GM19455 (cell line): ENCODE data around the gene NKIRAS2.
"Not testable (repeated sequence)": the region's sequence is repeated elsewhere in the genome, so short reads cannot be mapped to it uniquely, and the experiment has no call there.

Experiments
- ATAC-seq: cut with Tn5 transposase; IDR thresholded peaks from one replicate; pipeline ENCODE4 v1.9.1; 2021; ENCODE audit not compliant: unreplicated experiment

NKIRAS2 gene

DNA sequence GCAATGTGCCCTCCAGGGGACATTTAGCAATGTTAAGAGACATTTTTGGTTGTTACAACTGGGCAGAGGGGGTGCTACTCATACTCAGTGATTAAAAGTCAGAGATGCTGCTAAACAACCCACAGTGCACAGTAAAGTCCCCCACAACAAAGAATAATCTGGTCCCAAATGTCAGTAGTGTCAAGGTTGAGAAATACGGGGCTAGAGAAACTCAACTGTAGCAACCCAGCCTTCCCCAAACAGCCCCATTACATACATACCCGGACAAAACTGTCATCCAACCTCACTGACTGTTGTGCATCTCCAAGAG is 23.1 kb upstream of the NKIRAS2 start:
- no peak for ATAC-seq

DNA sequence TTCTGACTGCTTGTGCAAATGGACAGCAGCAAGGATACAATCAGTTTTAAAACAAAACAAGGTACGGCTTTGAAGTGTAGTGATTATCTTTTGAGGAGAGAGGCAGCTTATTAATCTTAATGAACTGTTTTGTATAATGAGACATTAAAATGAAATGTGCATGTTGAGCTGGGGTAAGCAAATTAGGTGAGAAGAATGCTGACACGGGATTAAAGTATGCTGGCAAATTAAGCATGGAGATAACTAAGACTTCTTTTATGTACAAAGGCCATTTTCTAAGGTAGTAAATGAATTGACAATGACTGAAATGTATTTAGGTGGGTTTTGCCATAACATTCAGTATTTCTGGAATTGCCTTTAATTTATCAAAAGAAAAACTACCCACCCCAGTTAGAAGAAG is 21.4 kb upstream of the NKIRAS2 start:
- no peak for ATAC-seq

DNA sequence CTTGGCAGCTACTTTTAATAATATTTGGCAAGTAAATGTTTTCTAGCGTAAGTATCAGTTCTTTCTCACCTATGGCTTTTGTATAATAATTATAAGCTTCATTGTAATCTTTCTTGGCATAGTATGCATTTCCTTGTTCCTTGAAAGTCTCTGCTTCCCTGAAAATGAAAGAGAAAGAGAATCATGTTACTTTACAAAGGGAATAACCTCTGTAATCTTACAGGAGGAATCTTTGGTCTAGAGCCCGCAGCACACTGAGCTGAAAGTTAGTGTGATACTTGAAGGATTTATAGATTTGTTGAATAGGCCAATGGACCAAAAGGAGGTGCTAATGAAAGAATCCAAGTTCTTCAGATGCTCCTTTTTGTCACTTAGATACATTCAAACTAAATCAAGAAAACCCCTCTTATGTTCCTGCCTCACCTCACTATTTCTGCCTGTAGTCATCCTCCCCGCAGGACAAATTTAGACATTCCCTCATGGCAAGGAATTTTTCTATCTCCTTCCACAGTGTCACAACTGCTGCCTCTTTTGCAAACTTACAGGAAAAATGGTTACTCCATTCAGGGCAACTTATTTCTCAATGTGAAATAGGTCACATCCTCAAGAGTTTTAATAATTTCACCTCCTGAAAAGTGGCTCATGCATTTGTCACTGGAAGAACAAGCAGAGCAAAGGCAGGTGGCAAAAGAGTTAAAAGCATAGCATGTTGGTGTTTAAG is 19.3 kb upstream of the NKIRAS2 start:
- ATAC-seq: no peak

DNA sequence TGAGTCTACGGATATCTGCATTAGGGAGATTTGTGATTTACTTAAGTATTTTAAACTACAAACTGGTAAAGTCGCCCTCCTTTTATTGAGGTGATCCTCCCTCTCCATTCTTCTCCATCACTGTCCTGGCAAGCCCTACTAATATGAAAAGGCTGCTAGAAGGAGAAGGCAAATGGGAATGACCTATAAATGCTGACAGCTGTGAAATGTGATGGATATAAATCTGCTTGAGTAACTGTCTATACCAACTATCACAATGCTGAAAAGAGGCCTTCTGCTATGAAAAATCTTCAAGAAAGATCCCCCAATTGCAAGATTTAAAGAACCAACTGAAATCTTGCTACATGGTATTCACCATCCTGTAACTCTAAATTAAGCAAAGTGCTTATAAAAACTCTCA is 18.2 kb upstream of the NKIRAS2 start:
- ATAC-seq: no peak

DNA sequence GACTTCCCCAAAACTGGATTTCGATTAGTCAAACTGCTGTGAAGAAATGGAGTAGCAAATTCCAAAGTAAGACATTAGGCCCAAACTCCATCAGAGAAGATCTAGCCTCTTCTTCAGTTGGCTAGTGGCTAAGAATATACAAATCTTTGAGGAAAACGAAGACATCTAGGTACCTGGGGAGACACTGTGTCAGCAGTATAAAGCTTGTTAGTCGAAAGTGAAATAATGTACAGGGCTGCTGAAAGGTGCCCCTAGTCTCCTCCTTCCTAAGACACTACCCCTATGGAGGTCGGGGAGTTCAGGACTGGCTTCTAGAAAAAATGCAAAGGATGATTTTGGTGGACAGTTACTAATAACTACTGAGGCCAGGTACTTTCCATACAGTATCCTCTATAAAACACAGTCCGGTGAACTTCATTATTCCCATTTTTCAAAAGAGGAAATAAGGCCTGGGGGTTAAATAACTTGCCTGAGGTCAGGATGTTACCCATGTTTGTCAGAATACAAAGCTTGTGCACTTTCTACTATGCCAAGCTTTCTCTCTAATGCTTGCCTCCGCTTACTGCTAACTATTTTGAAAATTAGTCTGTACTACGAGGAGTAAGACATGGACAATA is 17.6 kb upstream of the NKIRAS2 start:
- ATAC-seq: no peak

DNA sequence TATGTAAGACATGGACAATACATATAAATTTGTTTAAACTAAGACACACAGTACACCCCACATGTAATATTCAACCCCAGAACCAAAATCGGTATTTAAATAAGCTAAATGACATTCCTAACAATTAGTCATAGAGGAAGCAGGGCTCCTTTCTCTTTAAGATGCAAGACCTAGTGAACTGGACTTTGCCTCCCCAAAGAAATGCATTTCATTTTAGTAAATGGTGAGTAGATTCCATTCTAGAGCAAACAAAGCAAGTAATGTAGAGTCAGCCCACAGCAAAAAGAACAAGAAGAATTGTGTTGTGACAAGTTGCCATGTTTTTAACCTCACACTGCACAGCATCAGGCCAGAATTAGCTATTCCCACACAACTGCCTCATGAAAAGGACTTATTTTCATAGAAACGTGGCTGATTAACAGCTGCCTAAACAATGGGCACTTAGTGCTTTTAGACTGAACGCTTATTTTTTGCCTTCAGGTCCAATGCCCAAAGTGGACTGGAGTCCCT is 17.0 kb upstream of the NKIRAS2 start:
- ATAC-seq: no peak

DNA sequence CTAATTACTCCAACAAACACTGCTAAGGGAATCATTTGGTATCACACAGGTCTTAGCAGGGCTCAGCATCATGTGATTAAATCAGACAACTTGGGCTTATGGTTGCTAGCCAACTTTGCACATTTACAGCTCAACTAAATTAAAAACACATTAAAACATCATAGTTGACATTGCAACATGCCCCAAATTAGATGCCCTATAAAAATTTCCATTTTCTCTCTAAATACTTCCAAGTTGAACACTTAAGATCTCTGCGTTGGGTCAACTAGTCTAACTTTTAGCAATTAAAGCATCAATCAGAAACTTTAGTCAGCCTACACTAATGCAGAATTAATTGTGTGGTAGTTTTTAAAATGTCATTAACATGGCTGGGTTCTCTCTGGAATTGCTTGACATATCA is 14.7 kb upstream of the NKIRAS2 start:
- no peak for ATAC-seq

DNA sequence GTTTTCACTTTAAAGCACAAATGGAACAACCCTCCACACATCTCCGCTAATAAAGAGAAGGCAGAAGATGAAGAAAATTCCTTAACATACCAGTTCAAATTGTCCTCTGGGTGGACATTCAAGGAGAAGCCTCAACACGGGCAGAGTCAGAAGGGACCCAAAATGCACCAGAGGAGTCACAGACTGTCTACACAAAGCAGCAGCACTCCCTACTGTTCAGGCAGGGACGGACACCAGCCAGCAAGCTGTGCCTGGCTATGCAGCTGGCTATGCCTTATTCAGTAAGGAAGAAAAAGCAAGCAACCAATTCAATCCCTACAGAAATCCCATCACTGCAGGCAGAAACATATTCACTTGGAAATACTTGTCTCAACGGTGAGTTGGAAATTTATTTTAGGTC is 10.7 kb upstream of the NKIRAS2 start:
- ATAC-seq: no peak

DNA sequence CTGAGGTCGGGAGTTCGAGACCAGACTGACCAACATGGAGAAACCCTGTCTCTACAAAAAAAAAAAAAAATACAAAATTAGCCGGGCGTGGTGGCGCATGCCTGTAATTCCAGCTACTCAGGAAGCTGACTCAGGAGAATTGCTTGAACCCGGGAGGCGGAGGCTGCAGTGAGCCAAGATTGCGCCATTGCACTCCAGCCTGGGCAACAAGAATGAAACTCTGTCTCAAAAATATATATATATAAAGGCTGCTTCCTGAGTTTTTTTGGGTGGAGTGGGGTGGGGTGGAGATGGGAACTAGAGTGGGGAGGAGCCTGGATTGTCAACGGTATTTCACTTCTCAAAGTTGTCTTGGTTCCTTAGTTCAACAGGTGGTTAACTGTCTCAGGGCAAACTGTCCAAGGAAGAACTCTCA is 9.6 kb upstream of the NKIRAS2 start:
- not testable (repeated sequence) for ATAC-seq

DNA sequence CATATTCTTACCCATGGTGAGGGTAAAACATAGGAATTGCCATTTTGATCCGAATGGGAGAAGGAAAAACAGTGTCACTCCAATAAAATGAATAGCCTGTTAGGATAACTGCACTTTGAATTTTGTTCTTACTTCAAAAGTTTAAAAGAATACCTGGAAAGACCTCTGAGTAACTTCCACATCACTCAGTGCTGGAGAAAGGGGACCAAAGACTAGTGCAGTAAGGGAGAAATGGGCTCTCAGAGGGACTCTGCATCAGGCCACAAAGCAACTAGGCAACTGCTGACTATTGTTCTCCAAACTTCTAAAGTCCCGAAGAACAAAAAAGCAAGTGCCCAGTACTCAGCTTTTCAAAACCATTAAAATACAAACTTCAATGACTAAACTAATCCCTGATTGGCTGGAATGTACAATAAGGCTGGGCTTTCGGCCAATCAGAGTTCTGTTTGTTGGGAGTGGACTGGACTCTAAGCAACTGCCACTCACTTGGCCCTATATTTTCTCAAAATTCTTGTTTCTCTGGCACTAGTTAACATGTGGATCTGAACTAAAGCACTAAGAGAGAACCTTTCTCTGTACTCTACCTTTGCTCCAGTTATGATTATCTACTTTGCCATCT is 8.9 kb upstream of the NKIRAS2 start:
- ATAC-seq: no peak

DNA sequence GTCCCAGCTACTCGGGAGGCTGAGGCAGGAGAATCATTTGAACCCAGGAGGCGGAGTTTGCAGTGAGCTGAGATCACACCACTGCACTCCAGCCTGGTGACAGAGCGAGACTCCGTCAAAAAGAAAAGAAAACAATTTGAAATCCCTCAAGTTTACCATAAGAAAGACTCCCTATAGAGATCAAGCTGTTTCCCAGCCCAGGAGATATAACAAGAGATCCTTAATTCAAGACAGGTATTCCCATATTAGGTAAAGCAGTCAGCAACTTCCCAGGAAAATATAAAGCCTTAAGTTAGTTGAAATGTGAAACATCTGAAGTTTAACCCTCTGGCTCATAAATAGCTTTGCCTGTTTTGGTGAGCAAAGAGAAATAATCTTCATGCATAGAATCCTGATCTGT is 7.5 kb upstream of the NKIRAS2 start:
- ATAC-seq: not testable (repeated sequence)

DNA sequence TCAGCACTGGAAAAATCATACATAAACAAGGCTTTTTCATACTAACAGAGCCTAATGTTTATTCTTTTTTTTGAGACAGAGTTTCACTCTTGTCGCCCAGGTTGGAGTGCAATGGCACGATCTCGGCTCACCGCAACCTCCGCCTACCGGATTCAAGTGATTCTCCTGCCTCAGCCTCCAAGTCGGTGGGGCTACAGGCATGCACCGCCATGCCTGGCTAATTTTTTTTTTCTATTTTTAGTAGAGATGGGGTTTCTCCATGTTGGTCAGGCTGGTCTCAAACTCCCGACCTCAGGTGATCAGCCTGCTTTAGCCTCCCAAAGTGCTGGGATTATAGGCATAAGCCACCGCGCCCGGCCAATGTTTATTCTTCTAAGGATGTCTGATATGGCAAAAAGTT is 6.2 kb upstream of the NKIRAS2 start:
- ATAC-seq: not testable (repeated sequence)

DNA sequence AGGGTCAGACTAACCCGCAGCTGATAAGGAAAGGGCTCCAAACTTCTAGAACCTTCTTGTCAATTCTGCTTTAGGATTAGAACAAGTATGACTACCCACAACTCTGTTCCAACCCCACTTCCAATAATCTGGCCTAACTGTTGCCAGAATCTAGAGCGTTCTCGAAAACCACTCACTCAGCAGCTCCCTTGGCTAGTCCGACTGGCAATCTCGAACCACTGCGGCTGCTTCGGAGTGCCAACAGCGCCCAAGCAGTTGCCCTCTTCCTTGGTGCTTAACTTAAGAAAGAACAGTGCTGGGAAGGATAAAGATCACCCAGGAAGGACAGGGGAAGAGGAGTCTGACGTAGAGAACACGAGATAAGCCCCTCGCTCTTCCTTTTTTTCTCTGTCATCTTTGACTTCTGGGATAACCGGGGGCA is 3.5 kb upstream of the NKIRAS2 start:
- ATAC-seq: no peak

DNA sequence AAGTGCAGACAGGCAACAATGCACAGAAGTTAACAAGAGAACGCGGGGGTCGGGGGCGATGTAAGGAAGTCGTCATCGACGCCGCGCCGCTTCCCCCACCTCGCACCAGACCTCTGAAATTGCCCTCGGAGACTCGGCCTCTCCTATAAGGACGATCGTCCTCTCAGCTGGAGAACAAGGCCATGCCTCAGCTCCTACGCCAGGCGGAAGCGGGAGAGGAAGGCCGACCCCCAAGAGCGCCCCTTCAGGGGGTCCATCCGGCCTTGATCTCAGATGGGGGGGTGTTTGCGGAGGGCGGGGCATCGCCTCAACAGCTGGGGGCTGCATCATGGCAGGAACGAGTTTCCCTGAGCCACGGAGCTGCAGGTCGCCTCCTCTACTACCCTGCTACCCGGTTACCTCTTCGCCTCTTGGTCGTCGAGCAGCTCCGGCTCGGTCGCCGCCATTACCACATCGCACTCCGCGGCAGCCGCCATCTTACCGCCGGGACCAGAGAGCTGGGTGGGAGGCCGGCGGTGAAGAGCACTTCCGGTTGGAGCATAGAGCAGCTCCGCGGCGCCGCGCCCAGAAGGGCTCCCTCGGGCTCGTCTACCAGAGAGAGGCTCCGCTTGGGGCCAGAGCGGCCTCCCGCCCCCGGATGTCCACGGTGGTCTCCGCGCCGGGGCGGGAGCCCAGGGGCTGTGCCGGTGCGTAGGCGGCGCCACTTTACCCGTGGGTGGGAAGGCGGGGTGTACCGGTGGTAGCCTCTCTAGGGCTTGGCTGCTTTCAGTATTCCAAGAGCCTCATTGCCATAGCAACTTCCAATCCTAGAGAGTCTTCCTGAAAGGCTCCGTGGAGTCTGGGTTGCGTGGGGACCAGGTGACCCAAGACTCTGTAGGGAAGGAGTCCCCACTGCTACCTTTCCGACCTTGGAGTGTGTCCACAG is 2.7 kb upstream of the NKIRAS2 start, which contains the start of gene DNAJC7:
Gene DNAJC7 (minus strand): TSS at position 499 of the 925 bp plus-strand sequence. CDS start 23 bp downstream, at position 476.
- peak; percentile 69 for ATAC-seq

DNA sequence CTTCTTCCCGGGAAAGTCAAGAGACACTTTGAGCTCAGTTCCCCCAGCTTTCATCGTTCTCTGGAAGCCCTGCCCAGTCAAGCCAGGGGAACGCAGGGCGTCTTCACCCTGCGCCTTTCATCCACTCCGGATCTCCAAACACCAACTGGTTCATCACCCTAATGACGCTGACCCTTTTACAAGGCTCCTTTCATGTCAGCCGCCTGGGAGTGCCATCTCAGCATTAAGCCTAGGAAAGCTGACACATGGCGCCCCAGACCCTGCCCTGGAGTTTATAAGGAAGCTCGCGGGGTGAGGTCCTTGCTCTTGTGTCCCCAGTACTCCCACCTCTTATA is 2.1 kb upstream of the NKIRAS2 start:
- no peak for ATAC-seq

DNA sequence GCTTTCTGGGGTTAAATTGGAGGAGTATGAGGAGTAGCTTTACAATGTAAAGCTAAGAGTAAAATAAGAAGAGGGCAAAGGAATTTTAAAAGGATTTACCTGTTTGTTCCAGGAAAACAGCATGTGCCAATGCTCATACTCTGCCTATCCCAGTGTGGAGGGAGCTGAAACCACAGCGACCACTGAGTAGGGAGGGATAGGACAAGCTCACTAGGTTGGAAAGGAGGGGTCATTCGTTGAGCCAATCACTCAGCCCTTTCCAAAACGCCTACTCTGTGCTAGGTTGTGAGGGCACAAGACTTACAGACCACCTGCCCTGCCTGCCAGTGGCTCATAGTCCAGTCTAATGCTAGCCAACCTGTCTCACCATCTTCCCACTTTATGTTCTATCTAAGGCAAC is 1.6 kb upstream of the NKIRAS2 start:
- ATAC-seq: no peak

DNA sequence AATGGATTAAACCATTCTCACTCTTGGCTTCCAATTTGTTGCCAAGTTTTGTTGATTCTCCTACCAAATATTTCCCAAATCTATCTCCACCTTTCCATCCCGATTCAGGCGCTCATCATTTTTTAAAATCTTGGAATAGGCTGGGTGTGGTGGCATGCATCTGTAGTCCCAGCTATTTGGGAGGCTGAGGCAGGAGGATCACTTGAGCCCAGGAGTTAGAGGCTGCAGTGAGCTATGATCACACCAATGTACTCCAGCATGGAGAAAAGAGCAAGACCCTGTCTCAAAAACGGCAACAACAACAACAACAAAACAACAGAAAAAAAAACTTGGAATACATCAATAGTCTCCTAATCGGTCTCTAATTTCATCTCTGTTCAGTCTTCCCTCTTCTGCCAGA is 902 bp upstream of the NKIRAS2 start:
- ATAC-seq: no peak

DNA sequence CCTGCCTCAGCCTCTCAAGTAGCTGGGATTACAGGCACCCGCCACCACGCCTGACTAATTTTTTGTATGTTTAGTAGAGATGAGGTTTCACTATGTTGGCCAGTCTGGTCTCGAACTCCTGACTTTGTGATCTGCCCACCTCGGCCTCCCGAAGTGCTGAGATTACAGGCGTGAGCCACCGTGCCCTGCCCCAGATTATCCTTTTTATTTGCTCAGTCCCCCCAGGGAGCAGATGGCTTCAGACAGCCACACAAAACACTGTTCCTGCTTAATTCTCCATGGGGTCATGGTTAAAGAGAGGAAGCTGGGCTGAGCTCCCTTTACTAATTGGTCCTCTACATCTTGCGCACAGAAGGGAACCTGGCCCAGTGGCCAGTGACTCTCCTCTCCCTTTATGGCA is 955 bp downstream of the NKIRAS2 start:
- not testable (repeated sequence) for ATAC-seq

DNA sequence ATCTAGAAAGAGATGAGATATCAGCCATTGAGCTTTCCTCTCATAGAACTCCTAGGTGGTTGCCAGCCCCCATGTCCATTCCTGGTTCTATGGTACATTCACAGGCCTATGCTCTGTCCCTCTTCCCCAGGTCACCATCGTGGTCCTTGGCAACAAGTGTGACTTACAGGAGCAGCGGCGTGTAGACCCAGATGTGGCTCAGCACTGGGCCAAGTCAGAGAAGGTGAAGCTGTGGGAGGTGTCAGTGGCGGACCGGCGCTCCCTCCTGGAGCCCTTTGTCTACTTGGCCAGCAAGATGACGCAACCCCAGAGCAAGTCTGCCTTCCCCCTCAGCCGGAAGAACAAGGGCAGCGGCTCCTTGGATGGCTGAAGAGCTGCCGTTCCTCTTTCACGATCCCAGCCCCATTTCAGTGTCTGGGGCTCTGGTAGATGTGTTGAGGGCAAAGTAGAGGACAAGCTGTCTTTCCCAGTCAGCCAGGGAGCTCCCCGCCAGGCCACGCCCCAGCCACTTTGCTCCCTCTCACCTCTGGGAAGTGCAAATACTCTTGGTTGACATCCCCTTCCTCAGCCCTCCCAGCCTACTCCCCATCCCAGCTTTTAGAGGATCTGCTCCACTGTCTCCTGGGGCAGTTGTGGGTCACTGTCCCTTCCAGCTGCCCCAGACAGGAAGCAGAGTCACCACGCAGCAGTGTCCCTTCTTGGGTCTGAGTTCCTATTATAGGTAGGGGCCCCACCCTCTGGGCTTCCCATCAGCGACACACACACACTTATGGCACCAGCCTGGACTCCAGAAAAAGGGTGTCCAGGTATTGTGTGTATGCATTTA is 3.8 kb downstream of the NKIRAS2 start:
- ATAC-seq: no peak

DNA sequence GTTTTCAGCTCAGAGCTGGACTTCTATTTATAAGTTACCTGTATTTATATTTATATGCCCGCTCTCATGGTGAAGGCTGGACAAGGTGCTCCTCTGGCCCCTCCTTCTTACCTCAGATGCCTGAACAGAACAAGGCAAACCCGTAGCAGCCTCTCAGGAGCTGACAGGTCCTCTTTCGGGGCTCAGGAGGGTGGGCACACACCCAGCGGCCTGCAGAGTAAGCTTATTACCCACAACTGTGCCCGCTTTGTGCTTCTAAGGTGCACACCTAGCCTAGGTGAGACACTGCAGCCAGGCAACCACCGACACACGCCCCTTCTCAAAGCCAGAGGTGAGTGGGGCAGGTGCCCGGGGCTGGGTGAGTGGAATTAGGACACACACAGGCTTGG is 5.3 kb downstream of the NKIRAS2 start:
- no peak for ATAC-seq

DNA sequence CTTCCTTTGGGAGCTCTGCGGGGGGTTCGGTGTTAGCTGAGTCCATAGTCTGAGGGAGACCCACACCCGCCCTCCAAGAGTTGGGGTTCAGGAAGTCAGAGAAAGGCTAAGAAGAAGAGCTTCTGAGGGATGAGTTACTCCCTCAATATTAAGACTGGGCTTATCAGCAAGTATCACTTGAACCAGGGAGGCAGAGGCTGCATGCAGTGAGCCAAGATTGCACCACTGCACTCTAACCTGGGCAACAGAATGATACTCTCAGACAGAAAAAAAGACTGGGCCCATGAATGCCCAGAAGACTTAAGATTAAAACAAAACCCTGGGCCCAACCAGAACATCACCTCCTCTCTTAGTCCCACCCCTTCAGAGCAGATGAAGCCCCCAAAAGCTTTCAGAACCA is 6.0 kb downstream of the NKIRAS2 start:
- no peak for ATAC-seq
